WTC11 (cell line): ENCODE measurements around the gene CEMIP.

Experiments used
- CTCF ChIP-seq: fragments of 200-600 bp; IDR thresholded peaks from 2 replicates; pipeline ENCODE4 v1.8.0; 2022; ENCODE audit warnings: antibody characterized with exemption
- E2F1 ChIP-seq: sonication (generic); formaldehyde crosslinking; IDR thresholded peaks from 2 replicates; pipeline ENCODE4 v1.8.0; 2022; ENCODE audit warnings: mild to moderate bottlenecking, missing genetic modification reagents
- ESRRA ChIP-seq: sonication (generic); formaldehyde crosslinking; IDR thresholded peaks from 2 replicates; pipeline ENCODE4 v1.8.1; 2022; ENCODE audit warnings: mild to moderate bottlenecking, missing genetic modification reagents, borderline replicate concordance
- FOXJ3 ChIP-seq: sonication (generic); formaldehyde crosslinking; IDR thresholded peaks from 2 replicates; pipeline ENCODE4 v1.9.0; 2021; ENCODE audit warnings: missing genetic modification reagents, mild to moderate bottlenecking, borderline replicate concordance
- FOXP1 ChIP-seq: sonication (generic); formaldehyde crosslinking; IDR thresholded peaks from 2 replicates; pipeline ENCODE4 v1.8.0; 2022; ENCODE audit warnings: missing genetic modification reagents, mild to moderate bottlenecking, moderate library complexity, borderline replicate concordance
- MXD4 ChIP-seq: fragments of 250-450 bp; sonication (Bioruptor Pico); IDR thresholded peaks from 2 replicates; pipeline ENCODE4 v1.8.0; 2021; ENCODE audit warnings: mild to moderate bottlenecking, moderate library complexity, borderline replicate concordance
- SP1 ChIP-seq: sonication (generic); formaldehyde crosslinking; conservative IDR thresholded peaks from 2 replicates; pipeline ENCODE4 v1.8.1; 2022; ENCODE audit warnings: missing genetic modification reagents
- TCF7 ChIP-seq: sonication (generic); formaldehyde crosslinking; IDR thresholded peaks from 2 replicates; pipeline ENCODE4 v1.8.0; 2022; ENCODE audit warnings: mild to moderate bottlenecking, low read depth, missing genetic modification reagents, moderate library complexity
- TEAD4 ChIP-seq: sonication (generic); formaldehyde crosslinking; IDR thresholded peaks from 2 replicates; pipeline ENCODE4 v1.8.0; 2022; ENCODE audit warnings: mild to moderate bottlenecking, missing genetic modification reagents
- USF2 ChIP-seq: sonication (generic); formaldehyde crosslinking; IDR thresholded peaks from 2 replicates; pipeline ENCODE4 v1.8.1; 2023; ENCODE audit warnings: mild to moderate bottlenecking, missing genetic modification reagents, moderate library complexity
- ZBTB43 ChIP-seq: sonication (generic); formaldehyde crosslinking; IDR thresholded peaks from 2 replicates; pipeline ENCODE4 v1.8.1; 2023; ENCODE audit warnings: mild to moderate bottlenecking, missing genetic modification reagents
- ZNF138 ChIP-seq: sonication (generic); formaldehyde crosslinking; conservative IDR thresholded peaks from 2 replicates; pipeline ENCODE4 v1.8.1; 2022; ENCODE audit warnings: mild to moderate bottlenecking, moderate library complexity, missing genetic modification reagents
- ZNF512 ChIP-seq: sonication (generic); formaldehyde crosslinking; IDR thresholded peaks from 2 replicates; pipeline ENCODE4 v1.8.1; 2022; ENCODE audit warnings: missing genetic modification reagents, borderline replicate concordance

GRCh38 chr15:80878867-80879250, 99.7 kb downstream of the CEMIP start:
- TF ChIP-seq TCF7 (CRISPR knock-in tag) (no peak), CTCF (no peak), FOXJ3 (CRISPR knock-in tag) (no peak), USF2 (CRISPR knock-in tag) (no peak), ESRRA (CRISPR knock-in tag) (no peak), FOXP1 (no peak), SP1 (no peak), ZBTB43 (no peak), E2F1 (CRISPR knock-in tag) (no peak), ZNF512 (CRISPR knock-in tag) (no peak), MXD4 (CRISPR knock-in tag) (no peak), ZNF138 (no peak), TEAD4 (CRISPR knock-in tag) (no peak)
